C4-2B (cell line): ENCODE results near the gene CCDC6.
"Not testable (repeated sequence)": the region's sequence is repeated elsewhere in the genome, so short reads cannot be mapped to it uniquely, and the experiment has no call there.

ENCODE experiments used
- H3K27ac ChIP-seq: fragments of 450-650 bp; 2 replicates; pipeline ENCODE4 v1.5.1; 2017
- ZFX ChIP-seq: fragments of 450-650 bp; IDR thresholded peaks from 2 replicates; pipeline ENCODE4 v1.6.1; 2017
- TF ChIP-seq, protein P1 (sequence below): fragments of 450-650 bp; conservative IDR thresholded peaks from 2 replicates; pipeline ENCODE4 v1.5.1; 2017; ENCODE audit warnings: mild to moderate bottlenecking

Gene CCDC6

DNA sequence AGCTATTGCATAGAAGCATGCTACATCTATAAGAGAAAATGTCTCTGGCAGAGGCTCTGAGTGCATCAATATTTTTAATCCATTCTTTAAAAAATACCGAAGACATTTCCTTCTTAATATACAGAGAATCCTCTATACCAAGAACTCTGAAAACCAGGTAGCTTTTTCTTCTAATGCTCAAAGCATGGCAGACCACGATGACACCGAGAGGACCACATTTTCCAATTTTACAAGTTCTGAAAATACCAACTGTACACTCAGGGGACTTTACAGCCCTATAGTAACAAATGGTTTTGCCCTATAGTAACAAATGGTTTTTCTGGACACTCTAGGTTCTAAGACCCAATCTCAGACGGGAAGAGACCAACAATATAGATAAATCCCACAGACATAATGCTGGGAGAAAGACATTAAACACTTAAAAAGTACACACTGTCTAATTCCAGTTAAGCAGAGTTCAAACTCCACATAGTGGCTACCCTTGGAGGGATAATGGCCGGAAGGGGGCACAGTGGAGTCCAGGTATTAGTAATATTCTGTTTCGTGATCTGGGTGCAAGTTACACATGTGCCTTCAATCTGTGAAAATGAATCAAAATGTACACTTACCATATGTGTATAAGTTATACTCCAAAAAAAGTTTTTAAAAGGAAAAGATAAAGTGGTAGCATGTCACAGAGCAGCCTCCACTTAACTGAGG is 26.2 kb downstream of the CCDC6 start:
- no peak overlapping the region for H3K27ac ChIP-seq
- no peak for TF ChIP-seq ZFX
- TF ChIP-seq, protein P1, sequence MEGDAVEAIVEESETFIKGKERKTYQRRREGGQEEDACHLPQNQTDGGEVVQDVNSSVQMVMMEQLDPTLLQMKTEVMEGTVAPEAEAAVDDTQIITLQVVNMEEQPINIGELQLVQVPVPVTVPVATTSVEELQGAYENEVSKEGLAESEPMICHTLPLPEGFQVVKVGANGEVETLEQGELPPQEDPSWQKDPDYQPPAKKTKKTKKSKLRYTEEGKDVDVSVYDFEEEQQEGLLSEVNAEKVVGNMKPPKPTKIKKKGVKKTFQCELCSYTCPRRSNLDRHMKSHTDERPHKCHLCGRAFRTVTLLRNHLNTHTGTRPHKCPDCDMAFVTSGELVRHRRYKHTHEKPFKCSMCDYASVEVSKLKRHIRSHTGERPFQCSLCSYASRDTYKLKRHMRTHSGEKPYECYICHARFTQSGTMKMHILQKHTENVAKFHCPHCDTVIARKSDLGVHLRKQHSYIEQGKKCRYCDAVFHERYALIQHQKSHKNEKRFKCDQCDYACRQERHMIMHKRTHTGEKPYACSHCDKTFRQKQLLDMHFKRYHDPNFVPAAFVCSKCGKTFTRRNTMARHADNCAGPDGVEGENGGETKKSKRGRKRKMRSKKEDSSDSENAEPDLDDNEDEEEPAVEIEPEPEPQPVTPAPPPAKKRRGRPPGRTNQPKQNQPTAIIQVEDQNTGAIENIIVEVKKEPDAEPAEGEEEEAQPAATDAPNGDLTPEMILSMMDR: no peak

DNA sequence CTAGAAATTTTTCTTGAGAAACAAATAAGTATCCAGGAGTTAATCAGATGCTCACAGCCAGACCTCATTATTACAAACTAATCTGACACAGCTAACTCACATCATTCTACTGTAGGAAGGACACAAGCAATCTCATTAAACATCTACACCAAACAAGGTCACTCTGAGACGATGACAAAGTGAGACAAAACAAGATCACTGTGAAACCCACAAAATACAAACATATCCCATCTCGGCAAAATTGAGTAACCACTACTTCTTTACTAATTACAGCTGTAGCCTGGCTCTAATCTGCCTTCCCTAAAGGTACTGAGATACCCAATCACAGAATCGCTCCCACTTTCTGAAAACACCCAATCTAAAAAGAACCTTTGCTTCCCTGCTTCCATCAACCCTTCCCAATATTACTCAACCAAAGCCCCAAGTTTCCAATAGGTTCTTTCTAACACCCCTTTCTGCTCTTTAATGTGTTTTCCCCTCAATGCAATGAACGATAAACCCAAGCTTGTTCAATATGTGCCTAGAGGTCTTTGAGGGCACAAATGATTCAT is 26.9 kb downstream of the CCDC6 start:
- TF ChIP-seq, protein P1: no peak
- no peak for TF ChIP-seq ZFX
- H3K27ac ChIP-seq: no peak overlapping the region

DNA sequence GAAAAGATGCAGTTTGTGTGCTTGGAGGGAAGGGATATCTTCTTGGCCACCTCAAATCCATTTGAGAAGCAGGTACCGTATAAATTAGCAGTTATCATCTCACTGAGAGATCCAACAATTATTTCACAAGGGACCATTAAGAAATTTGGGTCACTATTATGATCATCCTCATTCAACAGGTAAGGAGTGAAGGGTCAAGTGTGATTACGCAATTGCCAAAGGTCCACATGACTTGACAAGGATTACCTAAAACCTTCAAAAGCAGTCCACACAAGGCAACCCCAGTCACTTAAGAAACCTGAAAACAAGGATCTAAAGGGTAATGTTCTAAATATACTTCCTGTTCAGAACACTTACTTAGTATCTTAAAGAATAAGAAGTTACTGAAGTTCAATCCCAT is 27.4 kb downstream of the CCDC6 start:
- TF ChIP-seq, protein P1: no peak
- TF ChIP-seq ZFX: no peak
- H3K27ac ChIP-seq: no peak overlapping the region

DNA sequence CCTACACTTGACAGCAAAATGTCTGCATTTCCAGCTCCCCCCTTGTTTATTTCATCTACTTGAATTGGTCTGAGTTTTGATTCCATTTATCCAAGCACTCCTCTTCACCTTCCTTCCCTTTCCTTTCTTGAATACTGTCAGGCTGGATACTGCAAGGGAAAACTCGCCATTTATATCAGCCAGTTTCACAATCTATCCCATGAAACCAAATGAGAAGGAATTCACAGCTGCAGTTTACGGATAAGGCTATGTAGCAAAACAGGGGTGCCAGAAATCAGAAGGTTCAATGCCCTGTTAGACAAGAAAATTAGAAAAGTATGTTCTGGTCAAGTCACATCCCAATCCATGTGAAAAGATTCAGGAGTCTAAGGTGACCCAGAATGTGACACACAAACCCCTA is 28.1 kb downstream of the CCDC6 start:
- no peak for TF ChIP-seq ZFX
- TF ChIP-seq, protein P1: no peak
- no peak overlapping the region for H3K27ac ChIP-seq

DNA sequence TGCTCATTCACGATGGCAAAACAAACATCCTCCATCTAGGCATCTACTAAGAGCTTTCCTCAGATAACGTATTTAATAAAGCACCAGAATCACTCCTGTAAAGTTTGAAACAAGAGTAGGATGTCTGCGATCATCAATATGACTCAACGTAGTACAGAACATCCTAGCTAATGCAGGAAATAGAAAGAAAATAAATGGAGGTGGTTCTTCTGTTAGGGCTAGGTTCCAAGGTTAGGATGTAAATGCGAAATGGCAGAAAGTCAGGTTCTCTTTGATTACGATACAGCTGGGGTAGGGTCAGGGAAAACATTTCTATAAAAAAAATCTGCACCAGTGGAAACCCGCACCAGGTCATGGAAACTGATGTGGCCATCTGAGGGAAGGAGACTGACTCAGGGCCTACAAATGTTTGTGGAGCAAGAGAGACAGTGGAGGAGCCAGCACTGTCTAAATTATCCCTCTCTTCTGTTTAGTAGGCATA is 29.1 kb downstream of the CCDC6 start:
- TF ChIP-seq, protein P1: no peak
- TF ChIP-seq ZFX: no peak
- no peak overlapping the region for H3K27ac ChIP-seq

DNA sequence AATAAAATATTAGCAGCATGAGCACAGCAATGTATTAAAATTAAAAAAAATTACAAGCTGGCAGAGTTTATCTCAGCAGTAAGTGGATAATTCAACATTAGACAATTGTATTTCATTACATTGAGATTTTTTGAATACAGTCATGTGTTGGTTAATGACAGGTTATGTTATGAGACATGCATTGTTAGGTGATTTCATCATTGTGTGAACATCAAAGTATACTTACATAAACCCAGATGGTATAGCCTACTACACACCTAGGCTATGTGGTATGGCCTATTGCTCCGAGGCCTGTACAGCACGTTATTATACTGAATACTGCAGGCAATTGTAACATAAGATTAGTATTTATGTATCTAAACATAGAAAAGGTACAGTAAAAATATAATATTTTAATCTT is 29.7 kb downstream of the CCDC6 start:
- TF ChIP-seq, protein P1: no peak
- no peak for TF ChIP-seq ZFX
- no peak overlapping the region for H3K27ac ChIP-seq

DNA sequence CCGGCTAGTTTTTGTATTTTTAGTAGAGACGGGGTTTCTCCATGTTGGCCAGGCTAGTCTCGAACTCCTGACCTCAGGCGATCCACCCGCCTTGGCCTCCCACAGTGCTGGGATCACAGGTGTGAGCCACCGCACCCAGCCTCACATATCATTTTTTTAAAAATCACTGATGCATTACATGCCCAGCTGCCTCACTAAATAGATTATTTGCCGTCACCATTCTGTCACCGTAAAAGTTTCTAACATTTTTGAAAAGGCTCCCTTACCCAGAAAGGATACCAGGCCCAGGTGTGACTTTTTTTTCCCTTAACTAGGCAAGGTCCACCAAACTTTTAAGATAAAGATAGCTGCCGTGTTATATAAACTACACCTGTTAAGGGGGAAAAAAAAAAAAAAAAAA is 30.1 kb downstream of the CCDC6 start:
- not testable (repeated sequence) for H3K27ac ChIP-seq

DNA sequence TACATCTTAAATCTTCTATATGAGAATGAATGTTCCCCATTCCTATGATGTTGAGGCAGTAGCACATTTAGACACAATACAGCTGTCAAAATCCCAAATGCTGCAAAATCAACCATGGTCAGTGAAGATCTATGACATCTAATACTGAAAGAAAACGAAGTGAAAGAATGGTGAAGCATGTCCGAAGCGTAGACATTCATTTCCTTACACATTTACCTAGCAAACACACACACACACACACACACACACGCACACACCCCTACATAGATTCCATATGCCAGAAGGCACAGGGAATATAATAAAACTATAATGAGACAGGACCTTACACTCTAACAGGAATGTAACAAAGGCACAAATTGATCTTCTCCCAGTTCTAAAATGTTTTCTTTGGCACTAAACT is 32.5 kb downstream of the CCDC6 start:
- no peak for TF ChIP-seq ZFX
- TF ChIP-seq, protein P1: no peak
- no peak overlapping the region for H3K27ac ChIP-seq
